Stimulated activated naive CD8-positive, alpha-beta T cell treated with anti-CD3 and anti-CD28 coated beads, Interleukin-15, Interleukin-2, amounts not matched to agents 100 ng/mL and 50 ng/mL, for 24 hours (primary cell): Measurements from ENCODE around the gene LMBR1.
A peak's percentile ranks its signal among the peaks of the same experiment; 100 is the strongest.
"Not testable (repeated sequence)": the region's sequence is repeated elsewhere in the genome, so short reads cannot be mapped to it uniquely, and the experiment has no call there.

Experiments used
- H3K27ac Mint-ChIP-seq: one replicate; pipeline ENCODE4 v1.8.0; 2021; ENCODE audit warnings: mild to moderate bottlenecking, mixed read lengths
- H3K27me3 Mint-ChIP-seq: one replicate; pipeline ENCODE4 v1.8.0; 2021; ENCODE audit warnings: mixed read lengths
- H3K36me3 Mint-ChIP-seq: one replicate; pipeline ENCODE4 v1.8.0; 2021; ENCODE audit warnings: low read depth, mixed read lengths
- H3K4me1 Mint-ChIP-seq: one replicate; pipeline ENCODE4 v1.8.0; 2021; ENCODE audit warnings: low read depth, mixed read lengths
- H3K4me3 Mint-ChIP-seq: one replicate; pipeline ENCODE4 v1.8.0; 2021; ENCODE audit warnings: mild to moderate bottlenecking, mixed read lengths
- H3K9me3 Mint-ChIP-seq: one replicate; pipeline ENCODE4 v1.8.0; 2021; ENCODE audit warnings: mixed read lengths

Gene LMBR1

DNA sequence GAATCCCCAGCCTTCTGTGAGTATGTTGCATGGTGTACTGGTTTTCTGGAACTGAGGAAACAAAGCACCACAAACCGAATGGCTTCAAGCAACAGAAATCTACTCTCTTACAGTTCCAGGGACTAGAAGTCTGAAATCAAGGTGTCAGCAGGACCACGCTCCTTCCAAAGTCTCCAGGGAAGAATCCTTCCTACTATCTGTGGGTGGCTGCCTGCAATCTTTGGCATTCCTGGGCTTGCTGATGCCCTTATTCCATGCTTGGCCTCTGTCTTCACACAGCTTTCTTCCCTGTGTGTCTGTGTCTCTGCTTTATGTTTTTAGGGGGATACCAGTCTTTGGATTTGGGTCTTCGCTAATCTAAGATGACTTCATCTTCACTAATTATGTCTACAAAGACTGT lies 81.3 kb downstream of the LMBR1 start:
- Mint-ChIP-seq H3K9me3 (no peaks in the 10 kb centered on the region), H3K36me3 (peaks cover 39% of the 10 kb centered on the region), H3K27ac (no peak overlapping the region), H3K4me3 (no peak overlapping the region), H3K4me1 (no peaks in the 10 kb centered on the region), H3K27me3 (no peaks in the 10 kb centered on the region)

DNA sequence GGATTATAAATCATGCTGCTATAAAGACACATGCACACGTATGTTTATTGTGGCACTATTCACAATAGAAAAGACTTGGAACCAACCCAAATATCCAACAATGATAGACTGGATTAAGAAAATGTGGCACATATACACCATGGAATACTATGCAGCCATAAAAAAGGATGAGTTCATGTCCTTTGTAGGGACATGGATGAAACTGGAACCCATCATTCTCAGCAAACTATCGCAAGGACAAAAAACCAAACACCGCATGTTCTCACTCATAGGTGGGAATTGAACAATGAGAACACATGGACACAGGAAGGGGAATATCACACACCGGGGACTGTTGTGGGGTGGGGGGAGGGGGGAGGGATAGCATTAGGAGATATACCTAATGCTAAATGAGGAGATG lies 89.3 kb downstream of the LMBR1 start:
- not testable (repeated sequence) for H3K27me3 Mint-ChIP-seq, H3K9me3 Mint-ChIP-seq, H3K4me1 Mint-ChIP-seq, H3K4me3 Mint-ChIP-seq, H3K27ac Mint-ChIP-seq
- H3K36me3 Mint-ChIP-seq: peaks cover 44% of the 10 kb centered on the region

DNA sequence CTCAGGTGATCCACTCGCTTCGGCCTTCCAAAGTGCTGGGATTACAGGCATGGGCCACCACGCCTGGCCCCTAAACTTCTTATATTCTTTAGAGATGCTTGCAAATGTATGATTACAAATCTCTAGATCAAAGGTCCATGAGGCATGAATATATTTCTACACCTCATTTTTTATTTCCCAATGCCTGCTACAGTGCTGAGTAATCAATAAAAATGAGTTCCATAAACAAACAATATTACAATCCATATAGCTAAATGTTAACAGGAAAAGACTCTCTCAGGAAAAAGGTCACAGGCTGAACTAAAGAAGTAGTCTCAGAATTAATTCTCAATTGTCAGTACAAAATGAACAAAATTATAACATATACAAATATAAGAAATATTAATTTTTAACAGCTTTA lies 90.8 kb downstream of the LMBR1 start:
- Mint-ChIP-seq H3K36me3 (peaks cover 35% of the 10 kb centered on the region), H3K4me3 (no peak overlapping the region), H3K4me1 (no peaks in the 10 kb centered on the region), H3K27ac (no peak overlapping the region), H3K27me3 (no peaks in the 10 kb centered on the region), H3K9me3 (no peaks in the 10 kb centered on the region)

DNA sequence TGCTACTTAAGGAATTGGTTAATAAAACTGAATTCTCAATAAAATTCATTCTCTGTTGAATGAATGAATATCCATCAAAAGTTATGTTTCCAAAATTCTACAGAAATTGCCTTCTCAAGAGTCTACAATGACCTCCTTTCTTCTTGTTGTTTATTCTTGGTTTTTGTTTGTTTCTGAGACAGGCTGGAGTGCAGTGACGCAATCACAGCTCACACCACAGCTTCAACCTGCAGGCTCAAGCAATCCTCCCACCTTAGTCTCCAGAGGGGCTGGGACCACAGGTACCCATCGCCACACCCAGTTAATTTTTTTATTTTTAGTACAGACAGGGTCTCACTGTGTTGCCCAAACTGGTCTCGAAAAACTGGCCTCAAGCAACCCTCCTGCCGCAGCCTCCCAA lies 97.6 kb downstream of the LMBR1 start:
- no peak overlapping the region for H3K4me3 Mint-ChIP-seq
- no peaks in the 10 kb centered on the region for H3K4me1 Mint-ChIP-seq
- H3K36me3 Mint-ChIP-seq: peaks cover 34% of the 10 kb centered on the region
- no peaks in the 10 kb centered on the region for H3K9me3 Mint-ChIP-seq
- no peaks in the 10 kb centered on the region for H3K27me3 Mint-ChIP-seq
- H3K27ac Mint-ChIP-seq: no peak overlapping the region

DNA sequence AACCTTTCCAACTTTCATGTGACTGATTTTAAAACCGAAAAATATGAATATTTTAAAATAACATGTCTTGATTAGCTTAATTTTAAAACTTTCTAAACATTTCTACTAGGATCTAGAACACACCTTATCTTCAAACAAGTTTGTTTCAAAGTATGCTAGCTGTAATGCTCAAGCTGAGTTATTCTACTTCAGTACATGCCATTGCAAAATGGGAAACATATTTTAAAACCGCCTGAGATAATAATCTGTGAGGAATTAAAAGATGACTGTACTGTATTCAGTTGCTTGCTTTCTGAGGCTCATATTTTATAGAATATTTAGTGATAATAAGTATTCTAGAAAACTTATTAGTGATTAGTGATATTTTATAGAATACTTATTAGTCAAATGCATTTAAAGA lies 99.6 kb downstream of the LMBR1 start:
- Mint-ChIP-seq H3K4me1 (no peaks in the 10 kb centered on the region), H3K9me3 (no peaks in the 10 kb centered on the region)

DNA sequence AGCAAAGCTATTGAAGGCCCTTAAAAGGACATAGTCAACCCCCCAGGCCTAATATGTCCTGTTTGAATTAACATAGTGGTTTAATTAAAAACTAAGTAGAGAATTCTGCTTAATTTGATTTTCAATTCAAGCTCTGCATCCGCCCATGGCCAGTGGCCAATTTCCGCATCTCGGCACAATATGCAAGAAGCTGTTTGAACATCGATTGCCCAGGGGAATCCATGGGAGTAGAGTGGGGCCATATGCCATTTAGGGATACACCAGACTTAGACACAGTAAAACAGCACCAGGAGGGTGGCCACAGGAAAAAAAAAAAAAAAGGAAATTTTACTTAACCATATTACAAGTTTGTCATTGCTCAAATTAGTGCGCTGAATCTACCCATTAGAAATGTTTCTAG lies 100.4 kb downstream of the LMBR1 start:
- Mint-ChIP-seq H3K36me3 (peaks cover 23% of the 10 kb centered on the region), H3K9me3 (no peaks in the 10 kb centered on the region), H3K27ac (no peak overlapping the region), H3K27me3 (no peaks in the 10 kb centered on the region), H3K4me3 (no peak overlapping the region), H3K4me1 (no peaks in the 10 kb centered on the region)

More for the DNA sequence above, 99.6 kb downstream of the LMBR1 start:
- Mint-ChIP-seq H3K36me3 (peaks cover 23% of the 10 kb centered on the region), H3K27ac (no peak overlapping the region), H3K4me3 (no peak overlapping the region), H3K27me3 (no peaks in the 10 kb centered on the region)

DNA sequence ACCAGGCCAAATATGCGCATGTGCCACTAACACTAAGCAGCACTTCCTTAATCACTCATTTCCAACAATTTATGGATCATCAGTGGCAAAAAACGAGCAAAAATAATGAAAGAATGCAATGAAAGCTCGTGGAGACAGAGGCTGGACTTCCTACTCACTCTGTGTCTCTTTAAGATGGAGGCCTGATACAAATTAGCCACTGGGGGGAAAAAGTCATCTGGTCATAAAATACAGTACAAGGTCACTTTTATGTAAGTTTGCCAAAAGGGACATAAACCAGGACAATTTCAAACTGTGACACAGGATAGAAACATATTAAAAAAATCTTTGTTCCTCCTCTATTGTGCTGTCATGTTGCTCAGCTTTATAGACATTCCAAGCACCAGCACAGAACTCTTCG lies 101.7 kb downstream of the LMBR1 start:
- Mint-ChIP-seq H3K27ac (no peak overlapping the region), H3K27me3 (no peaks in the 10 kb centered on the region), H3K4me1 (no peaks in the 10 kb centered on the region), H3K9me3 (no peaks in the 10 kb centered on the region), H3K4me3 (no peak overlapping the region), H3K36me3 (peaks cover 23% of the 10 kb centered on the region)

DNA sequence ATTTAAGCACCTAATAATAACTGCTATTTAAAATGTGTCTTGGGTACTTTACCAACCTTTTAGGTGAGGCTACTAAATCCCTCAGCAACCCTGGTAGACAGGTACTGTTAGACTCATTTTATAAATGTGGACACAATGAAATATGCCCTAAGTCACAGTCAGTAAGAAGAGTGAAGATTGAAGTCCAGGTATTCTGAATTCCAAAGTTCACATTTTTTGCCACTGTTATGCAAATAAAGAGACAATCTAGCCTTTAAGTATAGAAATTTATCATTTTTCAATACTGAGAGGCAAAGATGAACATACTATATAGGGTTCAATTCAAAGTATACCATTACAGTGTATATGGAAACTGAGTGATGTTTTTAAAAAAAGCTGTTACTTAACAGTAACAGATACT lies 102.7 kb downstream of the LMBR1 start:
- H3K27ac Mint-ChIP-seq: no peak overlapping the region
- no peaks in the 10 kb centered on the region for H3K9me3 Mint-ChIP-seq
- no peak overlapping the region for H3K4me3 Mint-ChIP-seq
- peaks cover 16% of the 10 kb centered on the region for H3K36me3 Mint-ChIP-seq
- no peaks in the 10 kb centered on the region for H3K27me3 Mint-ChIP-seq
- no peaks in the 10 kb centered on the region for H3K4me1 Mint-ChIP-seq

DNA sequence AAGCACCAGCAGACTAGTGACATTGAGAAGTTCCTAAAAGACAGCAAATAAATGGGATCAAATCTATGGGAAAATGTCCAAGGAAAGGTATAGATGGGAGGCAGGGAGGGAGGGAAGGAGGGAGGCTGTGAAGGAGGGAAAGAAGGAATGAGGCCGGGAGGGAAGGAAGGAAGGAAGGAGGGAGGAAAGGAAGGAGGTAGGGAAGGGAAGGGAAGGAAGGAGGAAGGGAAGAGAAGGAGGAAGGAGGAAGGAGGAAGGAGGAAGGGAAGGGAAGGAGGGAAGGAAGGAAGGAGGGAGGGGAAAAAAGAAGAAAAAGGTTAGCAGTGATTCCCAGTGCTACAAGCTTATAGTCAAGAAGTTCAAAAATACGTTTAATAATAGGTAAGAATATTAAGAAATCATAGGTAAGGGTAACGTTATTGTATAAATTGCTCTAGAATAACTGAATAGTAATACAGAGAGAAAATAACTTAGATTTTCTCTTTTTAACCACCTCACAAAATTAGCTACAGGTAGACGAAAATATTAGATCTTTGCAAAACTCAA lies 106.9 kb downstream of the LMBR1 start:
- Mint-ChIP-seq H3K36me3 (peaks cover 31% of the 10 kb centered on the region), H3K4me1 (peaks cover 13% of the 10 kb centered on the region), H3K9me3 (no peaks in the 10 kb centered on the region), H3K27ac (no peak overlapping the region), H3K4me3 (no peak overlapping the region), H3K27me3 (no peaks in the 10 kb centered on the region)

DNA sequence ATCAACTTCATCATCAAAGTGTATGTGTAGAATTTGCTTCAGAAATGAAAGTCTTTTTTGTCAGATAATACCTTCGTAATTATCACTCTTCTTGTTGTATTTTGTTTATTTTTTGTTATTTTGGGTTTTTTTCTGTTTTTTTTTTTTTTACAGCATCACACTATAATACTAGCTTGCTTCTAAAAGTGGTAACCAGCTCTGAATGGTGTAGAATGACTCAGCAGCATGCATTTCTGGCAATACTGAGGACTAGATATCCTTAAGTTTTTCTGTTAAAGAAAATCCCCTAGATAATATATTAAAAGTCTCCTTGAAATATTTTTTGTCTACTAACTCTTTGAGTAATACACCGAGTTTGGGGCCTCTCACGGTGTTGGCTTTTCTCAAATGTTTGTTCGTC lies 109.1 kb downstream of the LMBR1 start:
- Mint-ChIP-seq H3K27ac (no peak overlapping the region), H3K4me1 (peaks cover 23% of the 10 kb centered on the region), H3K9me3 (no peaks in the 10 kb centered on the region), H3K36me3 (peaks cover 32% of the 10 kb centered on the region), H3K27me3 (no peaks in the 10 kb centered on the region), H3K4me3 (no peak overlapping the region)

DNA sequence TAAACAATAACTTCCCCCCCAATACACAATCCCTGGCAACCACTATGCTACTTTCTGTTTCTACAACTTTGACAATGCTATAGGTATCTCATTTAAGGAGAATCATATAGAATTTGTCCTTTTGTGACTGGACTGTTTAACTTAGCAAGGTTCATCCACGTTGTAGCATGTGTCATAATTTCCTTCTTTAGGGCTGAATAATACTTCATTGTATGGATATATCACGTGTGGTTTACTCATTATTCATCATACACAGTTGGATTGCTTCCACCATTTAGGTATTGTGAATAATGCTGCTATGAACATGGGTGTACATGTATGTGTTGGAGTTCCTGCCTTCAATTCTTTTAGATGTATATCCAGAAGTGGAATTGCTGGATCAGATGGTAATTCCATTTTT lies 111.0 kb downstream of the LMBR1 start:
- no peak overlapping the region for H3K4me3 Mint-ChIP-seq
- no peaks in the 10 kb centered on the region for H3K27me3 Mint-ChIP-seq
- H3K4me1 Mint-ChIP-seq: peaks cover 42% of the 10 kb centered on the region
- no peak overlapping the region for H3K27ac Mint-ChIP-seq
- peaks cover 4% of the 10 kb centered on the region for H3K9me3 Mint-ChIP-seq
- H3K36me3 Mint-ChIP-seq: peaks cover 36% of the 10 kb centered on the region

DNA sequence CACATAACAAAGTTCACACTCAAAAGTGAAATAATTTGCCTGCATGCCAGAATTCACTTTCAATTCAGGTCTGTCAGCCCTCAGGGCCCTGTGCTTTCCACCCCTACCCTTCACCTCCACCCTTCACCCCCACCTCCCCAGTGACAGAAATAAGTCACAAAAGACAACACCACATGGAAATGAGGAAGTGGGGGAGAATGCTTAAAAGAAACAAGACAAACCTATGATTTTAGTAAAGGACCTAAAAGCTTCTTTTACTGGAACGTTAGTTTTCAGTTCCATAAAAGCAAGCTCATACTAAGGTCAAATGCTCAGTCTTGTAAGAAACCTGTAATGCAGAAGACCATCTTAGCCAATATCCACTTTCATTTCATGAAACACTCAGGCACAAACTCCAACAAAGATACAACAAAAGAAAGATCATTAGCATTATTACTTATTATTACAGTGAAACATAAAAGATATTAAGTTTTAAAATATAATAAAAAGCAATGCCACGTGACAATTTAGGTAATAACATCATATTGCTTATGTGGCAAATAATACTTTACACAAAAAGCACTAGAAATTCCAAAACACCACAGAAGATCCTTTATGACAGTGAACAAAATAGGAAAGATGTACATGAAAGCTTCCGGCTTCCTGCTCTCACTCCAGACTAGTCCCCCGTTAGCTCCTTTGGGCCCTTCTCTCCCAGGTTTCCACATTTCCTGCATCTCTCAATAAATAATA lies 112.1 kb downstream of the LMBR1 start:
- peak overlapping the region; percentile 71 for H3K27ac Mint-ChIP-seq
- peaks cover 52% of the 10 kb centered on the region for H3K4me1 Mint-ChIP-seq
- peaks cover 4% of the 10 kb centered on the region for H3K9me3 Mint-ChIP-seq
- H3K4me3 Mint-ChIP-seq: peak overlapping the region; percentile 11
- H3K36me3 Mint-ChIP-seq: peaks cover 43% of the 10 kb centered on the region
- no peaks in the 10 kb centered on the region for H3K27me3 Mint-ChIP-seq

DNA sequence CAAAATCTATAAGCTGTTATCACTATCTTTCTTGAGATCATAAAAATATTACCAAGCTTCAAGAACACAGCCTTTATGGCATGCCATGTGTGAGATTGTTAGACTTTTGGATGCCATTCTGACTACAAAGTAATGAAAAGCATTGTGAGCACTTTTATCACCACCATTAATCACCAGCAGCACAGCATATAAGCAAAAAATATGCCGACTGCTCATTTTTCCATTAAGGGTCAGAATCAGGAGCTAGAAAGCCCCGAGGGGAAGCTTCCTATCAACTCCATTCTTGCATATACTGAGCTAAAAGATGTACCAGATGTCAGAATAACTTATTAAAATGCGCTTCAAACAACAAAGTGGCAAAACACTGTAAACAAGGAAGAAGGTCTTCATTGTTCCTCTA lies 114.3 kb downstream of the LMBR1 start:
- H3K27ac Mint-ChIP-seq: no peak overlapping the region

DNA sequence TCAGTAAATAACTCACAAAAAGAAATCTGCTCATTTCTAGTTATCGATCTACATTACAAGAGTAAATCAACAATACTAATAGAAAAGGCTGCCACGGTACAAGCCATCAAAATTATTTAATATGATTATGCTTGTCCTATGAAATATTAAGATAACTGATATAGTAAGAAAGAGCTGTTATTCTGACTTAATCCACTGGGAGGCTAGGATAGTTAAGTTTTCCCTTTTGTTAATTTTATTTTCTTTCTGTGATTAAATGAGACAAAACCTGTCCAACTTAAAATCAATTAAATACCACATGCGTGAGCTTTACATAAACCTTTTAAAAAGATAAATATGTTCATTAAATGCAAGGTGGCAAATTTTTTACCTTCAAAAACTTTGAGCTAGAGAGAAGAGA lies 114.8 kb downstream of the LMBR1 start:
- no peak overlapping the region for H3K27ac Mint-ChIP-seq
- no peaks in the 10 kb centered on the region for H3K27me3 Mint-ChIP-seq
- H3K4me3 Mint-ChIP-seq: no peak overlapping the region
- H3K36me3 Mint-ChIP-seq: peaks cover 51% of the 10 kb centered on the region
- H3K4me1 Mint-ChIP-seq: peaks cover 64% of the 10 kb centered on the region
- peaks cover 4% of the 10 kb centered on the region for H3K9me3 Mint-ChIP-seq

More for the DNA sequence above, 114.3 kb downstream of the LMBR1 start:
- H3K27me3 Mint-ChIP-seq: no peaks in the 10 kb centered on the region
- peaks cover 4% of the 10 kb centered on the region for H3K9me3 Mint-ChIP-seq
- peaks cover 49% of the 10 kb centered on the region for H3K36me3 Mint-ChIP-seq
- H3K4me3 Mint-ChIP-seq: no peak overlapping the region
- peaks cover 59% of the 10 kb centered on the region for H3K4me1 Mint-ChIP-seq

DNA sequence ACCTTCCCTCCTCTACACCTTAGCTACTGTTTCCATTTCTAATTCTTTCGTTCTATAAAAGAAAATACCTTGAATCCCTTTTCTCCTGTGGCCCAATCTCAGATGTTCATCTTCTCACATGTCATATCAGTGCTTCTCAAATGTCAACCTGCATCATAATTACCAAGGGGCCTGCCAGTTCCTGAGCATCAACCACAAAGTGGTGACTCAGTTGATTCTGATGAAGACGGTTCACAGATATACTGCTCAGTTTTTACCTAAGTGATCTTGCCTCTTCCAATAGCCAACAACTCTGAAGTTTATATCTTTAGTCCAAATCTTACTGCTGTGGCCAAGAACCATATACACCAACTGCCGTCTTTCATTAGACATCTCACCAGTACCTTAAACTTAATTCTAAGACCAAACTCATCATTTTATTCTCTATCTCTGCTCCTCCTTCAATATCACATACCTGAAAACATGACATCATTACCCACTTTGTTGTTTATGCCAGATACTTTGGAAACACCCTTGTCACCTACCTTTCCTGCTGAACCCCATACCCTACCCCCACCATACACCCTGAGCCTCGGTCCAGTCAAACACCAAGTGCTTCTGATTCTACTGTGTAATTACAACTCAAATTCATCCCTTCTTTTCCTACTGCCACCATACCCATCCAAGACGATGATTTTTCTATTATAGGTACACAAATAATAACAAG lies 115.5 kb downstream of the LMBR1 start:
- H3K36me3 Mint-ChIP-seq: peaks cover 46% of the 10 kb centered on the region
- peak overlapping the region; percentile 99 for H3K27ac Mint-ChIP-seq
- peak overlapping the region; percentile 67 for H3K4me3 Mint-ChIP-seq
- H3K9me3 Mint-ChIP-seq: peaks cover 4% of the 10 kb centered on the region
- peaks cover 66% of the 10 kb centered on the region for H3K4me1 Mint-ChIP-seq
- no peaks in the 10 kb centered on the region for H3K27me3 Mint-ChIP-seq
